Middle frontal gyrus (tissue), 1 donor: ENCODE results near the gene PLA2R1.

ENCODE experiments used
- DNase-seq: peaks from one replicate; pipeline ENCODE4 v3.0.0-alpha.2; 2015; ENCODE audit warnings: low spot score; ENCODE audit errors: extremely low spot score

PLA2R1 gene

DNA sequence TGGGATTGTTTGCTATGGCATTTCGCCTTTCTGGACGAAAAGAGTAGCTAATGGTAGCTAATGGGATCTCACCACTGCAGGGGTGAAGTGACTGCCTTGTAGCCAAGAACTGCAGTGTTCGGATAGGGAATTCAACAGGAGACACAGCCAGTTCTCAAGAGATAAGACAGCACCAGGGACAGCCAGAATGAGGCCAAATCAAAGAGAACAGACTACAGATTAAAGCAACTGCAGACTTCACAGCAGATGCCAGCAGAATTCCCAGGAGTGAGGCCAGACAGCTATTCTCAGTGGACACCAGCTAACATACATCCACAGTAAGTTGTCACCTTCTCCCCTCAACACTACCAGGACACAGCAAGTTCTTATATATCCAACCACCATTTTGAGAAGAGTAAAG is 124.0 kb downstream of the PLA2R1 start:
- no peak for DNase-seq

- no peak for DNase-seq
These were observed 125.9 kb downstream of the PLA2R1 start for GRCh38 chr2:159936471-159936870.

- no peak for DNase-seq
These were observed 128.7 kb downstream of the PLA2R1 start for GRCh38 chr2:159933727-159934049.

DNA sequence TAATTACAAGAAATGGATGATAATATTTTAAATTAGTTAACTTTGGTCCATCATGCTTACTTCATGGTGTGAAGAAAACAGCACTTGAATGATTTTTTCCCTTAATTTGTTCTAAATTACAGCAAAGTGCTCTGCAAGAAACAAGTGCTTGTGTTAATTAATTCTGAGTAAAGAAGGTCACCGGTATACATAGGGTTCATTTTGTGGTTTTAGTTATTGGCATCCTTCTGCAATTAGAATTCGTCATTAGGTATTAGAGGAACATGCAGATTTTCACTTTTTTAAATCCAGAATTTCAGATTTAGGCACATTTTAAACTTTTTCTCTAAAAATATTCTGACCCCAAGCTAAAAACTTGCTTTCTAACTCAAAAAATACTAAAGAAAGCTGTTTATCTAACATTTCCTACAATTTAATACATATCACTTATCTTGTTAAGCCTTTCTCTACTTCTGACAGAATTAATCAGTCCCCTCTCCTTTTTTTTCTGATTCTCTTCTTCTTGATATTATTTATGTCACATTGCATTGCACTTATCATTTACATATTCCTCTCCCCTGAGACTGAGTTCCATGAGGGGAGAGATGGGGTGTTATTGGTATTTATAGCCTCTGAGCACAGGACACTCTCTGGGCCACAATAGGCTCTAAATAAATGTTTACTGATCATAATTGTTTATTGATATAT is 129.2 kb downstream of the PLA2R1 start:
- no peak for DNase-seq

DNA sequence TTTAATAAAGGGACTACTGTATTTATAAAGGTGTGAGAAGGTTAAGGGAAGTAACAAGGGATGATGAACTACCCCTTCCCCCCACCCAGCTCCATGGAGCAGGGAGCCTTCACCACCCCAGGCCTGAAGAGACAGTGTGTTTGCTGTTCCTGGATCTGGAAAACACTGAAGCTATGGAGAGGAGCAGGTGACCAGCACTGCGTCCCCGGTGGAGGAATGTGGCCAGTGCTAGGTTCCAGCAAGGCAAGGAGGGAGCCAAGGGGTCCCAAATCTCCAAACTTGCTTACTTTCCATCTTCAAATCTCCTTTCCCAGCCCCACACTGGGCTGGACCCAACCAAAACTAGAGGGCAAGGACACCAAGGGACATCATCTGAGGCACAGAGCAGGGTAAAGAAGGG is 135.7 kb downstream of the PLA2R1 start:
- DNase-seq, result no peak

DNA sequence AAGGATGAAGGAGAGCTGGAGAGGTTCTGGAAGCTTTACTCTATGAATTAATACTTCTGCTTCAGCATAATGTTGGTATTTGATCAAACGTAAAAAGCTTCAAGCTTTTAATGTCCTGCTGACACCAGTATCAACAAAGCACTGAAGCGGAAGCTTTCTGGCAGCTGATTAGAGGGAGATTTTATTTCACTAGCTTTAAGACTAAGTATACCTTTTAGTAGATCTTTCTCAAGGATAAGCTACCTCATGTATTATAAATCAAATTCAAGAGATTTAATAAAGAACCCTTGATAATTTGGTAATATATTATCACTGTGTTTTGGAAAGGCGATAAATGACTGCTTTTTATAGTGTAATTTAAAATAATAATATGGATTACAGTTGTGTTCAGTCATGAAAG is 136.4 kb downstream of the PLA2R1 start:
- no peak for DNase-seq

GRCh38 chr2:159922563-159922962 is 139.9 kb downstream of the PLA2R1 start:
- no peak for DNase-seq

GRCh38 chr2:159921752-159922404 is 140.5 kb downstream of the PLA2R1 start:
- no peak for DNase-seq

- DNase-seq, result no peak
These were observed 145.9 kb downstream of the PLA2R1 start for GRCh38 chr2:159916511-159916910.

- no peak for DNase-seq
These were observed 148.5 kb downstream of the PLA2R1 start for GRCh38 chr2:159913900-159914299.

DNA sequence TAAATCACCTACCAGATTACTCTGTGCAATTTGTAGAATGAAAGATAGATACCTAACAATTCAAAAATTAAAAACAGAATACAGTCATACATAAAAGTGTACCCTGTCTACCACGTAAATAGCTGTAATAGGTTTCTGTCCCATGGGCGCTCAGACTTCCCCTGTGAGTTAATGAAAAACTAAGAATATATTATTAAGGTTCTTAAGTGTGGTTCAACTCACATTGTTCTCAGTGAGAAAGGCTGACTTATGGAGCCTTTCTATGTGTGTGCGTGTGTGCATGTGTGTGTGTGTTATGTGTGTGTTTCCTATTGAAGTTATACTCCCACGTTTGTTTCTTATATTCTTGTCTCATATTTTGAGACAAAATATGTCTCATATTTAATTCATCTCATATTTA is 149.8 kb downstream of the PLA2R1 start:
- DNase-seq, result no peak

GRCh38 chr2:159910951-159911350 is 151.5 kb downstream of the PLA2R1 start:
- DNase-seq, result no peak

- DNase-seq, result no peak
These were observed 153.8 kb downstream of the PLA2R1 start for GRCh38 chr2:159908623-159909022.

DNA sequence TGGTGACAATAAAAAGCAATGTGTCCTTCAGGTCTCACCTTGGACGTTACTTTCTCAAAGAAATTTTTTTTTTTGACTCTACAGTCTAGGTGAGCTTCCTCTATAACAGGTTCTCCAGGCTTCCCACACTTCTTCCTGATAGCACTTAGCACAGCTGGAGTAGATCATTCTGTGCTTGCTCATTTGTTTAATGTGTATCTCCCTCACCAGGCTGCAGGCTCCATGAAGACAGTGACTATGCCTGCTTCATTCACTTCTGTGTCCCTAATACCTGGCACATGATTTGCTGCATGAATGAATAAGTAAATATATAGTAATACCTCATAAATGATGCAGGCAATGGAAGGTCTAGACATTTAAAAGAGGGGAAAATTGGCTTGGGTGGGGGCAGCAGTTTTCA is 154.5 kb downstream of the PLA2R1 start:
- no peak for DNase-seq

- DNase-seq, result no peak
These were observed 156.3 kb downstream of the PLA2R1 start for GRCh38 chr2:159905926-159906714.

- DNase-seq, result no peak
These were observed 157.5 kb downstream of the PLA2R1 start for GRCh38 chr2:159904959-159905305.

DNA sequence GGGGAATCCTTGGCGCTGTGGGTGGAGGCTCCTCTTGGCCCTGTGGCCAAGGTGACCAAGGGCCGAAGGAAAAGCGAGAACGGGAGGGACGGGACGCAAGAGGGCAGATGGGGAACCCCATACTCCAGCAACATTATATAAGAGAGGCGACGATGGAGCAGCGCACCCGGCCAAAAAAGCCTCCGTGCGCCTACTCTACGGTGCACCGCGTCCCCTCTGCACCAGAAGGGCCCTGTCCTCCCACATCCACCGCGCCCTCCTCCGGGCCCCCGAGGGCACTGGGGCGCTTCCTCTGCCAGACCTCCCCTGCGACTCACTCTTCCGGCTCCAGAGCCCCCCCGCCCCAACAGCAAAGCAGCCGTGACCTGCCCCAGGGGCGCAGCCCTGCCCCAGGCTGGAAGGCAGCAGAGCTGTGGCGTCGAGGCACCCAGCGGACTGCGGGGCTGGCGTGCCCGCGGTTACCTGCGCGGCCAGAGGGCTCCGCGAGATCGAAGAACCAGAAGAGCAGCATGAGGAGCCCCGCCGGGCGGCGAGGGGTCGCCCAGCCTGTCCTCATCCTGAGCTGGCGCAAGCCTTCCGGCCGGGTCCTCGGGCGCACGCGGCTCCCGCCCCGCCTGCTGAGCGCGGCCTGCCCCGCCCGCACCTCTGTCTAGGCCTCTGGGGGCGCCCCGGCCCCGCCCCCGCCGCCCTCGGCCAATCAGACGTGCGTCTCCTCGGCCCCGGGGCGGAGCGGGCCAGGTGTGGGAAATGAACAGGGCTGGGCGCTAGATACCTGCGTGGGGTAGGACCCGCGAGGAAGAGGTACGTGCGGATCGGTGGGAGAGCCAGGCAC is 158.1 kb downstream of the PLA2R1 start, which contains the start of gene LY75:
TSS of gene LY75 (minus strand) at position 630 of the 832 bp plus-strand sequence.
- no peak for DNase-seq

GRCh38 chr2:159903443-159904126 is 158.8 kb downstream of the PLA2R1 start:
- DNase-seq, result no peak

DNA sequence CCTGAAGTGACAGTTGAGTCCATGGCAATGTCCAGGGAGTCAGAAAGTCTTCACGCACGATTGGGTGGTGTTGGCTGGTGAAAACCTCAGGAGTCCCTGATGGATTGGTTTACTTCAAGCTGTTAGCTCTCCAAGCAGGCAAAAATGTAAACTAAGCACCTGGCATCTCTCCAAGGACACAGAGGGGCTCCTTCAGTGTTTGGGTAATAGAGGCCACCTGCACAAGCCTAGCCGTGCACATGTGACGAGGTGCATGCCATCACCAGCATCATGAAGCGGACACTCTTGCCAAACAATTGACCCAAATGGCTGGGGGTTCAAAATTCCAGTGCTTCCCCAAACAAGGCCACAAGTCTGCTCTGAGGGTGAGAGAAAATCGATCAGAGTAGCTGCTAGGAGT is 159.7 kb downstream of the PLA2R1 start:
- no peak for DNase-seq

- no peak for DNase-seq
These were observed 162.1 kb downstream of the PLA2R1 start for GRCh38 chr2:159900343-159900742.

DNA sequence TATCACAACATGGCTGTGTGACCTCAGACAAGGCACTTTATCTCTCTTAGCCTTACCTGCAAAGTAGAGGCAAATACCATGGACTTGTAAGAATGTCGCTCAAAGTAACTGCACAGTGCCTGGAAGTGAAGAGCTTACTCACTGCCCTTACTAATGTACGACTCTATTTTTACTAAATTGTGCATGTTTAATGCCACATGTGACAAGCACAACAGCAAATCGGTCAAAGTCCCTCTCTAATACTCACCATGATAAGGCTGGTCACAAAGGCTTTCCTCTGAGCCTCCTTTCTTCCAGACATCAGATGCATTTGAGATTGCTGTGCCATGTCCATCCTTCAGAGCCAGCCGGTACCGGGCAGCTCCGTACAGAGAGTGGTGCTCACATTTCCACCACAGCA is 164.0 kb downstream of the PLA2R1 start:
- DNase-seq, result no peak
